ENCODE results near the gene ZNF398.

- TF ChIP-seq CTCF (IDR thresholded peaks at IDR 0.05) (peak; percentile 57 to 76 (median 67)), POLR2AphosphoS5 (IDR thresholded peaks at IDR 0.05) (peak; percentile 32 to 61), POLR2A (IDR thresholded peaks at IDR 0.05) (peak in 3 of 4 donors; percentile 31 to 69 (median 34))
Observed at GRCh38 chr7:149195180-149196150, 48.2 kb downstream of the ZNF398 start, which contains the start of gene ZNF282.
